UCSD-AML1 (cell line): Measurements from ENCODE around the gene MINK1.
"Not testable (repeated sequence)": the region's sequence is repeated elsewhere in the genome, so short reads cannot be mapped to it uniquely, and the experiment has no call there.

Source experiments
- DNase-seq: peaks from one replicate; lab custom pipeline; 2025; ENCODE audit not compliant: unreplicated experiment; lab: John Stamatoyannopoulos, UW

MINK1 gene

GRCh38 chr17:4810696-4811290 lies 22.3 kb upstream of the MINK1 start:
- DNase-seq = no peak

GRCh38 chr17:4811471-4811870 lies 21.7 kb upstream of the MINK1 start:
- no peak for DNase-seq

GRCh38 chr17:4812690-4813089 lies 20.4 kb upstream of the MINK1 start:
- DNase-seq = no peak

GRCh38 chr17:4815043-4815675 lies 18.0 kb upstream of the MINK1 start:
- no peak for DNase-seq

- DNase-seq = no peak
Measured at GRCh38 chr17:4816826-4817225, 16.3 kb upstream of the MINK1 start.

GRCh38 chr17:4818276-4818675 lies 14.9 kb upstream of the MINK1 start:
- DNase-seq = no peak

GRCh38 chr17:4822835-4823234 lies 10.3 kb upstream of the MINK1 start:
- DNase-seq = no peak

GRCh38 chr17:4823373-4824089 lies 9.6 kb upstream of the MINK1 start:
- DNase-seq = no peak

GRCh38 chr17:4827399-4827798 lies 5.7 kb upstream of the MINK1 start:
- no peak for DNase-seq

GRCh38 chr17:4832829-4833177 lies 337 bp upstream of the MINK1 start:
- not testable (repeated sequence) for DNase-seq

- DNase-seq = peak; percentile 32
Measured at GRCh38 chr17:4833941-4834680, 971 bp downstream of the MINK1 start.

GRCh38 chr17:4834681-4835020 lies 1.5 kb downstream of the MINK1 start:
- DNase-seq = no peak

GRCh38 chr17:4836221-4836620 lies 3.1 kb downstream of the MINK1 start:
- no peak for DNase-seq

- no peak for DNase-seq
Measured at GRCh38 chr17:4837471-4838308, 4.5 kb downstream of the MINK1 start.

- no peak for DNase-seq
Measured at GRCh38 chr17:4838309-4838785, 5.2 kb downstream of the MINK1 start.

GRCh38 chr17:4839221-4839620 lies 6.1 kb downstream of the MINK1 start:
- no peak for DNase-seq

- DNase-seq = no peak
Measured at GRCh38 chr17:4839965-4840892, 7.1 kb downstream of the MINK1 start.

GRCh38 chr17:4840893-4841242 lies 7.7 kb downstream of the MINK1 start:
- DNase-seq = no peak

- DNase-seq = no peak
Measured at GRCh38 chr17:4842376-4842775, 9.2 kb downstream of the MINK1 start.
